ENCODE results near the gene RFFL. TPM values are rescaled to one million over a fixed set of nuclear protein-coding genes. Genes with fewer than 3 reads are reported as not detected.

RFFL gene
- total RNA-seq, 4 donors from 2014 or later: 16.7 to 43.8 (median 30.8) TPM

DNA sequence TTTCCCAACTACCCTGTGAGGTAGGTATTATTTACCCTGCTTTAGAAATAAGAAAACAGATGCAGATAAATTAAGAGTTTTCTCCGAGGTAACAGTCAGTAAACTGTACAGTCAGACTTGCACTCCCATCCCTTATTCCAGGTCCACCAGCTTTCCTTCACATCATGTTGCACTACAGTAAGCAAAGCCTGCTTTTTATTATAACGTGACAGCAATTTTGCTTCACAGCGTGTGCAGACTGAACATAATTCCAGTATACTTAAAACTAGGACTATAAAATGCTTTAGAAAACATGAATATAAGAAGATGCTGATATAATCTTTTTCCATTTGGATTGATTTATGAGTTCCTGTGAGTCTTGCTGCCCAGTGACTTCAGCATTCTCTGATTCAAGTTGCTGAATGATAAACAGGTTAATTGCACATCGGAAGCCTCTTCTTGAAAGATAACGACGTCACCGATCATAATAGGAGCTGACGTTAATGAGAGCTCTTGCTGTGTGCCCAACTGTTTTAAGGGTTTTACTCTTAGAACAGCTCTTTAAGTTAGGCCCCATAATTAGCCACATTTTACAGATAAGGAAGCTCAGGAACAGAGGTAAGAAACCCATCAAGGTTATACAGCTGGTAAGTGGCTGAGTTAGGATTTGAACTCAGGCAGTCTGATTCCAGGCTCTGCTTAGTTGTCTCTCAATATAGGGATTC is 81.8 kb downstream of the RFFL start:
- Histone ChIP-seq H3K27me3 (no peaks in the 10 kb centered on the region), H3K4me3 (peak overlapping the region; percentile 78 to 100), H3K9me3 (no peaks in the 10 kb centered on the region), H3K4me1 (peaks cover 6 to 49% (median 10%) of the 10 kb centered on the region in 3 donors), H3K27ac (peak overlapping the region; percentile 98 to 100 (median 100)), H3K36me3 (peaks cover 0 to 30% of the 10 kb centered on the region in 2 donors)
- 7 to 9% methylated on average over 8 of the region's 8 CpGs for WGBS, 2 donors (ENCODE audit: low coverage in 1 of 2)
- ATAC-seq: no peak
- TF ChIP-seq, protein P1, sequence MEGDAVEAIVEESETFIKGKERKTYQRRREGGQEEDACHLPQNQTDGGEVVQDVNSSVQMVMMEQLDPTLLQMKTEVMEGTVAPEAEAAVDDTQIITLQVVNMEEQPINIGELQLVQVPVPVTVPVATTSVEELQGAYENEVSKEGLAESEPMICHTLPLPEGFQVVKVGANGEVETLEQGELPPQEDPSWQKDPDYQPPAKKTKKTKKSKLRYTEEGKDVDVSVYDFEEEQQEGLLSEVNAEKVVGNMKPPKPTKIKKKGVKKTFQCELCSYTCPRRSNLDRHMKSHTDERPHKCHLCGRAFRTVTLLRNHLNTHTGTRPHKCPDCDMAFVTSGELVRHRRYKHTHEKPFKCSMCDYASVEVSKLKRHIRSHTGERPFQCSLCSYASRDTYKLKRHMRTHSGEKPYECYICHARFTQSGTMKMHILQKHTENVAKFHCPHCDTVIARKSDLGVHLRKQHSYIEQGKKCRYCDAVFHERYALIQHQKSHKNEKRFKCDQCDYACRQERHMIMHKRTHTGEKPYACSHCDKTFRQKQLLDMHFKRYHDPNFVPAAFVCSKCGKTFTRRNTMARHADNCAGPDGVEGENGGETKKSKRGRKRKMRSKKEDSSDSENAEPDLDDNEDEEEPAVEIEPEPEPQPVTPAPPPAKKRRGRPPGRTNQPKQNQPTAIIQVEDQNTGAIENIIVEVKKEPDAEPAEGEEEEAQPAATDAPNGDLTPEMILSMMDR (IDR thresholded peaks at IDR 0.05): peak in 1 of 4 experiments; percentile 2
- TF ChIP-seq EP300 (IDR thresholded peaks at IDR 0.05): no peak

DNA sequence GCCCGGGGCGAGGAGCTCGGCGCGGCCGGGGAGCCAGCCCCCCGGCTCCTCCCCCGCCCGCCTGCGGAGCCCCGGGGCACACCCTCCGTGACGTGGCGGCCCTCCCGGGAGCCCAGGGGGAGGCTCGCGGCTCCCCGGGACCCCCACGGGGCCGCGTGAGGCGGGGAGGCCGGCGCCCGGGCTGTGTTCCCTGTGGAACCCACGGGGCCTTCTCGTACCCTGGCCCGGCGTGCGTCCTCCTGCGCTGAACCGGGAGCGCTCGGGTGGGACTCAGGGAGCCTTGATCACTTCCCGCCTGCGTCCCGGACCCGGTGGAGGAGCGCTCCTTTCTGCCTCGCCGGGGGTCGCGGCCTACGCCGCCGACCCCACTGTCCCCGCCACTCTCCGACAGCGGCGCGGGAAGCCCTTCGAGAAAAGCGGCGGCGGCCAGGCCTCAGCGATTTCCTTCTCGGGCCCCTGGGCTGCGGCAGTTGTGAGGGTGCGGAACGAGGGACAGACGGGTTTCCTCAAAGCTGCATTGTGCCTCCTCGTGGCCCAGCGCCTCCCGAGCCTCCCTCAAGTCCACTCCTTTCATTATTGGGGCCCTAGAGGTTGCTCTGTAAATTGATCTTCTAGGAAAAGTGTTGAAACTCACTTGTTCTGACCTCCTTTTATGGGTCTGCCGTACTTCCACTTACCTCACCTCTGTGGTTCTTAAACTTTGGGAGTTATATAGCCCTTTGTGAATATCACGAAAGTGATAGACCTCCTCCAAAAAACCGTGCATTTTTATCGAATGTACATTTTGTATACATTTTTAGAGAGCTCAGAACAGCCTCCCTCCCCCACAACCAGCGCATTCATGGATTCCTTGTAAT is 82.6 kb downstream of the RFFL start:
- Histone ChIP-seq H3K4me1 (peaks cover 6 to 49% (median 10%) of the 10 kb centered on the region in 3 donors), H3K27me3 (no peaks in the 10 kb centered on the region), H3K36me3 (peaks cover 0 to 22% of the 10 kb centered on the region in 2 donors), H3K27ac (peak overlapping the region; percentile 98 to 100 (median 100)), H3K9me3 (no peaks in the 10 kb centered on the region), H3K4me3 (peak overlapping the region; percentile 78 to 100)
- 1 to 2% methylated on average over 5 to 21 of the region's 69 CpGs for WGBS, 2 donors (ENCODE audit: low coverage in 1 of 2)
- ATAC-seq: peak; percentile 95
- TF ChIP-seq POLR2AphosphoS5 (IDR thresholded peaks at IDR 0.05) (peak; percentile 47), POLR2A (IDR thresholded peaks at IDR 0.05) (peak; percentile 69 to 76), EP300 (IDR thresholded peaks at IDR 0.05) (no peak)
- TF ChIP-seq, protein P1 (IDR thresholded peaks at IDR 0.05): peak; percentile 15 to 67 (median 52)

DNA sequence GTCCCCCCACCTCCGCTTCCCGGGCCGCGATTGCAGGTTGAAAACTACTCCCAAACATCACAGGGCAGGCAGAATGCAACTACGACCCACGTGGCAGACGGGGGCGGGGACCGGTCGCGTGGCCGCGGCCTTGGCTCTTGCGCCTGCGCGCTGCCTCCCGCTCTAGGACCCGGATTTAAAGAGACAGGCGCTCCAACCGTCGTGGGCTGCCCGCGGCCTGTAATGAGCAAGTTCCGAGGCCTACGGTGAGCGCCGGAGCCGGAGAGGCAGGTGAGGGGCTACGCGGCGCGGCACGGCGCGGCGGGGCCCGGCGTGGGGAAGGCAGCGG is 83.2 kb downstream of the RFFL start, which contains the start of gene LIG3:
LIG3 (plus strand) TSS at position 160 of the 328 bp plus-strand sequence. CDS start 2,494 bp downstream, outside the sequence.
- H3K27me3 ChIP-seq: no peaks in the 10 kb centered on the region
- H3K4me1 ChIP-seq: peaks cover 6 to 49% (median 10%) of the 10 kb centered on the region in 3 donors
- H3K27ac ChIP-seq: peak within 1 kb of the TSS; percentile 98 to 100 (median 100)
- no CpG with 5 or more reads among the region's 39 CpGs for WGBS, 2 donors (ENCODE audit: low coverage in 1 of 2)
- peak within 1 kb of the TSS; percentile 78 to 100 for H3K4me3 ChIP-seq
- peak; percentile 94 for TF ChIP-seq POLR2AphosphoS5 (IDR thresholded peaks at IDR 0.05)
- TF ChIP-seq POLR2A (IDR thresholded peaks at IDR 0.05): no peak
- H3K36me3 ChIP-seq: peaks cover 0 to 17% of the 10 kb centered on the region in 2 donors
- peak; percentile 96 for ATAC-seq
- no peaks in the 10 kb centered on the region for H3K9me3 ChIP-seq

- TF ChIP-seq POLR2A (IDR thresholded peaks at IDR 0.05): peak in 1 of 2 donors; percentile 37
- no peak for TF ChIP-seq POLR2AphosphoS5 (IDR thresholded peaks at IDR 0.05)
- WGBS, 2 donors (ENCODE audit: low coverage in 1 of 2): 13 to 14% methylated on average over 11 to 15 of the region's 15 CpGs
- H3K36me3 ChIP-seq: peaks cover 0 to 12% of the 10 kb centered on the region in 2 donors
- peaks cover 6 to 44% (median 10%) of the 10 kb centered on the region in 3 donors for H3K4me1 ChIP-seq
- ATAC-seq: no peak
- peak overlapping the region; percentile 98 to 100 (median 100) for H3K27ac ChIP-seq
- no peaks in the 10 kb centered on the region for H3K9me3 ChIP-seq
- peak overlapping the region; percentile 78 to 100 for H3K4me3 ChIP-seq
- no peaks in the 10 kb centered on the region for H3K27me3 ChIP-seq
Observed at GRCh38 chr17:34979650-34980352, 83.7 kb downstream of the RFFL start.

GRCh38 chr17:34979153-34979552 is 84.4 kb downstream of the RFFL start:
- no peak for TF ChIP-seq POLR2AphosphoS5 (IDR thresholded peaks at IDR 0.05)
- no peak for TF ChIP-seq EP300 (IDR thresholded peaks at IDR 0.05)
- no peak for TF ChIP-seq POLR2A (IDR thresholded peaks at IDR 0.05)
- TF ChIP-seq, protein P1 (IDR thresholded peaks at IDR 0.05): no peak
- Histone ChIP-seq H3K4me3 (no peak overlapping the region), H3K27me3 (no peaks in the 10 kb centered on the region), H3K9me3 (no peaks in the 10 kb centered on the region), H3K36me3 (peaks cover 0 to 10% of the 10 kb centered on the region in 2 donors), H3K27ac (peak overlapping the region in 1 of 4 donors; percentile 98), H3K4me1 (peaks cover 6 to 39% (median 10%) of the 10 kb centered on the region in 3 donors)
- 76 to 87% methylated on average over 7 of the region's 7 CpGs for WGBS, 2 donors (ENCODE audit: low coverage in 1 of 2)
- no peak for ATAC-seq
